UCSD-AML1 (cell line): ENCODE data around the gene TIPIN.
"Not testable (repeated sequence)": the region's sequence is repeated elsewhere in the genome, so short reads cannot be mapped to it uniquely, and the experiment has no call there.

Source experiments
- DNase-seq: peaks from one replicate; lab custom pipeline; 2025; ENCODE audit not compliant: unreplicated experiment; lab: John Stamatoyannopoulos, UW

Gene TIPIN

GRCh38 chr15:66356359-66357236, at the start of gene TIPIN:
TSS of gene TIPIN (minus strand) at chr15:66356685. CDS start at chr15:66352947, 3,738 bp downstream.
- DNase-seq: peak; percentile 97

GRCh38 chr15:66405615-66406014, 49.1 kb upstream of the TIPIN start:
- DNase-seq: no peak

GRCh38 chr15:66405007-66405406, 48.5 kb upstream of the TIPIN start:
- DNase-seq: no peak

- DNase-seq: peak; percentile 18
Observed at GRCh38 chr15:66404532-66404931, 48.0 kb upstream of the TIPIN start.

- DNase-seq: no peak
Observed at GRCh38 chr15:66404122-66404521, 47.6 kb upstream of the TIPIN start.

- no peak for DNase-seq
Observed at GRCh38 chr15:66403323-66403722, 46.8 kb upstream of the TIPIN start.

GRCh38 chr15:66402761-66403284, 46.3 kb upstream of the TIPIN start:
- DNase-seq: no peak

- DNase-seq: peak; percentile 33
Observed at GRCh38 chr15:66401130-66402021, 44.9 kb upstream of the TIPIN start.

GRCh38 chr15:66400351-66400774, 43.9 kb upstream of the TIPIN start:
- DNase-seq: no peak

GRCh38 chr15:66399276-66399675, 42.8 kb upstream of the TIPIN start:
- no peak for DNase-seq

- no peak for DNase-seq
Observed at GRCh38 chr15:66394915-66395314, 38.4 kb upstream of the TIPIN start.

- no peak for DNase-seq
Observed at GRCh38 chr15:66394472-66394871, 38.0 kb upstream of the TIPIN start.

GRCh38 chr15:66393037-66393436, 36.6 kb upstream of the TIPIN start:
- not testable (repeated sequence) for DNase-seq

- DNase-seq: peak; percentile 17
Observed at GRCh38 chr15:66390678-66391077, 34.2 kb upstream of the TIPIN start.

GRCh38 chr15:66389859-66390381, 33.4 kb upstream of the TIPIN start:
- DNase-seq: no peak

GRCh38 chr15:66389098-66389858, 32.8 kb upstream of the TIPIN start:
- no peak for DNase-seq

- DNase-seq: no peak
Observed at GRCh38 chr15:66388576-66388975, 32.1 kb upstream of the TIPIN start.

- DNase-seq: no peak
Observed at GRCh38 chr15:66388043-66388363, 31.5 kb upstream of the TIPIN start.

- peak; percentile 48 for DNase-seq
Observed at GRCh38 chr15:66387163-66388042, 30.9 kb upstream of the TIPIN start.
